NCI-H460 (cell line): Measurements from ENCODE around the gene CDK12. TPM values are rescaled to one million over a fixed set of nuclear protein-coding genes. Genes with fewer than 3 reads are reported as not detected.
"Not testable (repeated sequence)": the region's sequence is repeated elsewhere in the genome, so short reads cannot be mapped to it uniquely, and the experiment has no call there.

Experiments
- DNase-seq: peaks from one replicate; pipeline ENCODE4 v3.0.0-alpha.2; 2016; ENCODE audit warnings: low read depth; ENCODE audit errors: extremely low read depth
- polyA plus RNA-seq: library from polyadenylated mRNA; depleted of rRNA; stranded (reverse); fragments of >200 nt; gene quantifications from 2 replicates; pipeline ENCODE4 v1.2.3, GENCODE V29; 2014; cell fraction: nucleus; rRNA removed
- total RNA-seq: library from RNA; depleted of rRNA; stranded (reverse); fragments of >200 nt; shearing (Covaris generic); gene quantifications from 2 replicates; pipeline ENCODE4 v1.2.3, GENCODE V29; 2014; rRNA removed

The CDK12 gene
- total RNA-seq = 35.4 and 42.4 TPM in 2 replicates
- polyA plus RNA-seq = 31.7 and 37.9 TPM in 2 replicates

GRCh38 chr17:39461113-39461925, at the start of gene CDK12:
CDK12 (plus strand) TSS chr17:39461486; CDS start chr17:39462072, 586 bp downstream.
- DNase-seq = peak; percentile 100

GRCh38 chr17:39416141-39416540, 45.1 kb upstream of the CDK12 start:
- DNase-seq = no peak

GRCh38 chr17:39429600-39429999, 31.7 kb upstream of the CDK12 start:
- no peak for DNase-seq

- not testable (repeated sequence) for DNase-seq
Measured at GRCh38 chr17:39439868-39440267, 21.4 kb upstream of the CDK12 start.

- DNase-seq = no peak
Measured at GRCh38 chr17:39443326-39443725, 18.0 kb upstream of the CDK12 start.

- DNase-seq = no peak
Measured at GRCh38 chr17:39447561-39447960, 13.7 kb upstream of the CDK12 start.

- DNase-seq = no peak
Measured at GRCh38 chr17:39450051-39450450, 11.2 kb upstream of the CDK12 start.

- DNase-seq = peak; percentile 99
Measured at GRCh38 chr17:39450847-39451581, 10.3 kb upstream of the CDK12 start, which contains the start of gene MED1. MED1 (minus strand) TSS chr17:39451263; CDS start chr17:39451062, 201 bp downstream.

GRCh38 chr17:39455919-39456318, 5.4 kb upstream of the CDK12 start:
- no peak for DNase-seq

- no peak for DNase-seq
Measured at GRCh38 chr17:39461926-39462569, 762 bp downstream of the CDK12 start.

- DNase-seq = no peak
Measured at GRCh38 chr17:39462631-39463375, 1.5 kb downstream of the CDK12 start.

GRCh38 chr17:39464639-39465181, 3.4 kb downstream of the CDK12 start:
- DNase-seq = not testable (repeated sequence)

- not testable (repeated sequence) for DNase-seq
Measured at GRCh38 chr17:39468610-39469009, 7.3 kb downstream of the CDK12 start.

GRCh38 chr17:39473310-39473709, 12.0 kb downstream of the CDK12 start:
- no peak for DNase-seq

- DNase-seq = not testable (repeated sequence)
Measured at GRCh38 chr17:39479631-39480030, 18.3 kb downstream of the CDK12 start.

- DNase-seq = no peak
Measured at GRCh38 chr17:39483506-39483905, 22.2 kb downstream of the CDK12 start.

- DNase-seq = no peak
Measured at GRCh38 chr17:39484178-39484577, 22.9 kb downstream of the CDK12 start.

GRCh38 chr17:39485555-39485954, 24.3 kb downstream of the CDK12 start:
- DNase-seq = peak; percentile 37

- DNase-seq = no peak
Measured at GRCh38 chr17:39486242-39486641, 25.0 kb downstream of the CDK12 start.

GRCh38 chr17:39487490-39487889, 26.2 kb downstream of the CDK12 start:
- not testable (repeated sequence) for DNase-seq
